Liver (tissue), 9 donors: ENCODE measurements around the gene SKIC8. TPM values are rescaled to one million over a fixed set of nuclear protein-coding genes. Genes with fewer than 3 reads are reported as not detected.

Source experiments
- DNase-seq: peaks from one replicate; pipeline ENCODE4 v3.0.0-alpha.2; 2017; ENCODE audit warnings: low spot score
- H3K27ac ChIP-seq, 2 donors: one replicate each; pipeline ENCODE4 v1.7.0; 2013; ENCODE audit warnings: inconsistent platforms in 2 of 2, low read length in 2 of 2, control low read depth in 1 of 2, low read depth in 1 of 2, mild to moderate bottlenecking in 1 of 2
- H3K27me3 ChIP-seq, 4 donors: one replicate each; pipeline versions ENCODE4 v1.6.1 to v1.7.0; 2013; ENCODE audit warnings: low read length in 3 of 4, inconsistent platforms in 1 of 4, mild to moderate bottlenecking in 1 of 4, moderate library complexity in 1 of 4; ENCODE audit not compliant: control insufficient read depth in 4 of 4, insufficient read depth in 4 of 4
- H3K36me3 ChIP-seq, 4 donors: one replicate each; pipeline versions ENCODE4 v1.6.1 to v1.7.0; 2013; ENCODE audit warnings: low read length in 3 of 4, mild to moderate bottlenecking in 3 of 4, low read depth in 1 of 4, moderate library complexity in 1 of 4; ENCODE audit not compliant: control insufficient read depth in 4 of 4, insufficient read depth in 3 of 4
- H3K4me1 ChIP-seq, 4 donors: one replicate each; pipeline versions ENCODE4 v1.6.1 to v1.7.0; 2013; ENCODE audit warnings: low read length in 3 of 4, mild to moderate bottlenecking in 3 of 4, moderate library complexity in 1 of 4; ENCODE audit not compliant: control insufficient read depth in 4 of 4, insufficient read depth in 4 of 4
- H3K4me3 ChIP-seq, 3 donors: one replicate each; pipeline versions ENCODE4 v1.6.1 to v1.7.0; 2013; ENCODE audit warnings: low read length in 3 of 3, control low read depth in 1 of 3, low read depth in 1 of 3, mild to moderate bottlenecking in 1 of 3
- H3K9ac ChIP-seq, 2 donors: one replicate each; pipeline ENCODE4 v1.7.0; 2013; ENCODE audit warnings: low read length in 2 of 2, mild to moderate bottlenecking in 2 of 2, moderate library complexity in 2 of 2, control low read depth in 1 of 2, low read depth in 1 of 2
- H3K9me3 ChIP-seq, 4 donors: one replicate each; pipeline versions ENCODE4 v1.6.1 to v1.7.0; 2013; ENCODE audit warnings: low read length in 3 of 4; ENCODE audit not compliant: control insufficient read depth in 4 of 4
- ATF3 ChIP-seq: IDR thresholded peaks from 2 replicates; pipeline ENCODE4 v1.6.1; 2016; ENCODE audit warnings: antibody characterized with exemption
- CTCF ChIP-seq: fragments of 150-350 bp; IDR thresholded peaks from 2 replicates; pipeline ENCODE4 v1.5.1; 2017; ENCODE audit warnings: improper control_type of control experiment, low read depth, low read length; ENCODE audit not compliant: missing input control
- EGR1 ChIP-seq, 2 donors: IDR thresholded peaks; 2 replicates each; pipeline ENCODE4 v1.6.1; 2016 to 2018; ENCODE audit warnings: antibody characterized with exemption in 2 of 2, low read depth in 2 of 2
- FOXA1 ChIP-seq: IDR thresholded peaks from 2 replicates; pipeline ENCODE4 v1.6.1; 2016; ENCODE audit warnings: antibody characterized with exemption
- FOXA2 ChIP-seq: IDR thresholded peaks from 2 replicates; pipeline ENCODE4 v1.6.1; 2016; ENCODE audit warnings: antibody characterized with exemption
- GABPA ChIP-seq, 2 donors: IDR thresholded peaks in 1 of 2; conservative IDR thresholded peaks in 1 of 2; 2 replicates each; pipeline ENCODE4 v1.6.1; 2016; ENCODE audit warnings: antibody characterized with exemption in 2 of 2, mild to moderate bottlenecking in 1 of 2, moderate library complexity in 1 of 2
- HNF4A ChIP-seq, 2 donors: conservative IDR thresholded peaks; 2 replicates each; pipeline ENCODE4 v1.6.1; 2016; ENCODE audit warnings: antibody characterized with exemption in 2 of 2, mild to moderate bottlenecking in 2 of 2
- HNF4G ChIP-seq: IDR thresholded peaks from 2 replicates; pipeline ENCODE4 v1.6.1; 2016; ENCODE audit warnings: antibody characterized with exemption
- JUND ChIP-seq, 2 donors: IDR thresholded peaks; 2 replicates each; pipeline ENCODE4 v1.6.1; 2016; ENCODE audit warnings: antibody characterized with exemption in 2 of 2
- MAX ChIP-seq: IDR thresholded peaks from 2 replicates; pipeline ENCODE4 v1.6.1; 2016; ENCODE audit warnings: antibody characterized with exemption
- RAD21 ChIP-seq, 2 donors: IDR thresholded peaks; 2 replicates each; pipeline ENCODE4 v1.6.1; 2016; ENCODE audit warnings: antibody characterized with exemption in 2 of 2, mild to moderate bottlenecking in 2 of 2
- RXRA ChIP-seq, 2 donors: IDR thresholded peaks; 2 replicates each; pipeline ENCODE4 v1.6.1; 2017 to 2018; ENCODE audit warnings: antibody characterized with exemption in 2 of 2, mild to moderate bottlenecking in 1 of 2
- SP1 ChIP-seq: IDR thresholded peaks from 2 replicates; pipeline ENCODE4 v1.6.1; 2018; ENCODE audit warnings: antibody characterized with exemption, mild to moderate bottlenecking
- TAF1 ChIP-seq: conservative IDR thresholded peaks from 2 replicates; pipeline ENCODE4 v1.6.1; 2016; ENCODE audit warnings: antibody characterized with exemption, mild to moderate bottlenecking
- YY1 ChIP-seq: IDR thresholded peaks from 2 replicates; pipeline ENCODE4 v1.6.1; 2016; ENCODE audit warnings: antibody characterized with exemption, mild to moderate bottlenecking
- ZBTB33 ChIP-seq: IDR thresholded peaks from 2 replicates; pipeline ENCODE4 v1.6.1; 2016; ENCODE audit warnings: antibody characterized with exemption
- WGBS: extraction: QIAGEN DNeasy Blood & Tissue Kit; methylation state at CpG from one replicate; pipeline ENCODE4 v1.1.7; 2013; 5-methylcytosine and 5-hydroxymethylcytosine counted together
- polyA plus RNA-seq, 2 donors: library from polyadenylated mRNA; stranded (reverse) in 1 of 2; unstranded in 1 of 2; fragments of 200-250 nt in 1 of 2; fragments of >200 nt in 1 of 2; fragmentation: Nextera tagmentation in 1 of 2; extraction: Ambion mirVana in 1 of 2; gene quantifications; one replicate each; pipeline versions ENCODE4 v1.2.1 to v1.2.3, GENCODE V29; 2013 to 2015
- total RNA-seq, 2 donors: library from RNA; depleted of rRNA; stranded (reverse); fragments of >200 nt; gene quantifications; one replicate each; pipeline ENCODE4 v1.2.3, GENCODE V29; 2014
- donor health status: healthy.
- donor health status: healthy.
- donor health status: healthy.
- donor health status: healthy.
- donor health status: healthy.

The SKIC8 gene
- total and polyA plus RNA-seq, 4 donors = 33.4 to 48.7 (median 40.2) TPM

- DNase-seq = no peak
- Histone ChIP-seq H3K27ac (no peak overlapping the region), H3K27me3 (no peaks in the 10 kb centered on the region), H3K36me3 (no peaks in the 10 kb centered on the region), H3K4me3 (no peak overlapping the region), H3K9ac (no peak overlapping the region), H3K4me1 (no peaks in the 10 kb centered on the region), H3K9me3 (no peaks in the 10 kb centered on the region)
- TF ChIP-seq EGR1 (IDR thresholded peaks at IDR 0.05; ENCODE audit: low read depth in 2 of 2) (no peak), HNF4G (no peak), GABPA (IDR thresholded peaks at IDR 0.05 in 1 of 2, conservative IDR thresholded peaks at IDR 0.05 in 1 of 2) (no peak), SP1 (no peak), ZBTB33 (no peak), FOXA2 (no peak), RAD21 (IDR thresholded peaks at IDR 0.05) (no peak), RXRA (IDR thresholded peaks at IDR 0.05) (no peak), YY1 (no peak)
- WGBS = 82% methylated on average over 4 of the region's 4 CpGs
Observed at GRCh38 chr15:78321786-78322185, 22.4 kb upstream of the SKIC8 start.

- 77% methylated on average over 17 of the region's 17 CpGs for WGBS
- no peak for TF ChIP-seq GABPA (IDR thresholded peaks at IDR 0.05 in 1 of 2, conservative IDR thresholded peaks at IDR 0.05 in 1 of 2)
- no peak for TF ChIP-seq HNF4G
- no peak for TF ChIP-seq FOXA1
- no peak for TF ChIP-seq TAF1
- TF ChIP-seq SP1 = no peak
- no peak for TF ChIP-seq EGR1 (IDR thresholded peaks at IDR 0.05; ENCODE audit: low read depth in 2 of 2)
- TF ChIP-seq ATF3 = no peak
- no peak for TF ChIP-seq RXRA (IDR thresholded peaks at IDR 0.05)
- TF ChIP-seq CTCF = no peak
- DNase-seq = no peak
Observed at GRCh38 chr15:78321041-78321570, 21.7 kb upstream of the SKIC8 start.

GRCh38 chr15:78320183-78320582, 20.8 kb upstream of the SKIC8 start:
- no peaks in the 10 kb centered on the region for H3K36me3 ChIP-seq
- H3K27ac ChIP-seq = no peak overlapping the region
- no peaks in the 10 kb centered on the region for H3K27me3 ChIP-seq
- no peak for DNase-seq
- no peaks in the 10 kb centered on the region for H3K9me3 ChIP-seq
- WGBS = 91% methylated on average over 5 of the region's 5 CpGs
- no peak for TF ChIP-seq HNF4G
- no peak for TF ChIP-seq HNF4A (conservative IDR thresholded peaks at IDR 0.05)
- TF ChIP-seq EGR1 (IDR thresholded peaks at IDR 0.05; ENCODE audit: low read depth in 2 of 2) = no peak
- TF ChIP-seq SP1 = no peak
- TF ChIP-seq GABPA (IDR thresholded peaks at IDR 0.05 in 1 of 2, conservative IDR thresholded peaks at IDR 0.05 in 1 of 2) = no peak
- TF ChIP-seq JUND (IDR thresholded peaks at IDR 0.05) = no peak
- no peak for TF ChIP-seq MAX
- no peak for TF ChIP-seq CTCF
- TF ChIP-seq FOXA1 = no peak
- no peak overlapping the region for H3K9ac ChIP-seq
- H3K4me3 ChIP-seq = no peak overlapping the region
- no peaks in the 10 kb centered on the region for H3K4me1 ChIP-seq

More at GRCh38 chr15:78321041-78321570, 21.7 kb upstream of the SKIC8 start:
- H3K27ac ChIP-seq = no peak overlapping the region
- H3K36me3 ChIP-seq = no peaks in the 10 kb centered on the region
- H3K9me3 ChIP-seq = no peaks in the 10 kb centered on the region
- H3K4me1 ChIP-seq = no peaks in the 10 kb centered on the region
- H3K27me3 ChIP-seq = no peaks in the 10 kb centered on the region
- H3K9ac ChIP-seq = no peak overlapping the region
- H3K4me3 ChIP-seq = no peak overlapping the region
